GM15510 (cell line): ENCODE measurements around the gene NCF1.
"Not testable (repeated sequence)": the region's sequence is repeated elsewhere in the genome, so short reads cannot be mapped to it uniquely, and the experiment has no call there.

Experiments
- POLR2A ChIP-seq: IDR thresholded peaks from 3 replicates; pipeline ENCODE4 v1.6.1; 2011; ENCODE audit warnings: borderline replicate concordance; ENCODE audit not compliant: insufficient read length; ENCODE audit errors: extremely low read depth

The NCF1 gene

GRCh38 chr7:74773760-74774750, at the start of gene NCF1:
NCF1 (plus strand) TSS chr7:74774011; CDS start chr7:74774032, 21 bp downstream.
- not testable (repeated sequence) for TF ChIP-seq POLR2A

DNA sequence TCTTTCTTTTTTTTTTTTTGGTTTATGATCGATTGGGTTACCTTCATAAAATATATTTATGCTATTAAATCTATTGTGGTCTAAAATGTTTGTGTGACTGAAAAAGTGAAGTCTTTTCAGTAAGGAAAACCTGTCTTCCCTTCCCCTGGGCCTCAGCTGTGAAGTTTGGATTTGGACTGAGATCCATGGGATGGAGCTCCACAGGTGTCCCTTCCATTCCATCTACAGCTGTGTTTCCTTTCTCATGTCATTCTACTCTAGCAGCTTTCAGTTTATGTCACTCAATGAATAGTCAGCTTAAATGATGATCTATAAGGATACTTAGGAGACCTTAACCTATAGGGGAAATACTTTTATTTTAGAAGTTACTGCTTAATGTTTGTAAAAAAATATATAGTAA, 48.0 kb upstream of the NCF1 start:
- TF ChIP-seq POLR2A, result no peak

DNA sequence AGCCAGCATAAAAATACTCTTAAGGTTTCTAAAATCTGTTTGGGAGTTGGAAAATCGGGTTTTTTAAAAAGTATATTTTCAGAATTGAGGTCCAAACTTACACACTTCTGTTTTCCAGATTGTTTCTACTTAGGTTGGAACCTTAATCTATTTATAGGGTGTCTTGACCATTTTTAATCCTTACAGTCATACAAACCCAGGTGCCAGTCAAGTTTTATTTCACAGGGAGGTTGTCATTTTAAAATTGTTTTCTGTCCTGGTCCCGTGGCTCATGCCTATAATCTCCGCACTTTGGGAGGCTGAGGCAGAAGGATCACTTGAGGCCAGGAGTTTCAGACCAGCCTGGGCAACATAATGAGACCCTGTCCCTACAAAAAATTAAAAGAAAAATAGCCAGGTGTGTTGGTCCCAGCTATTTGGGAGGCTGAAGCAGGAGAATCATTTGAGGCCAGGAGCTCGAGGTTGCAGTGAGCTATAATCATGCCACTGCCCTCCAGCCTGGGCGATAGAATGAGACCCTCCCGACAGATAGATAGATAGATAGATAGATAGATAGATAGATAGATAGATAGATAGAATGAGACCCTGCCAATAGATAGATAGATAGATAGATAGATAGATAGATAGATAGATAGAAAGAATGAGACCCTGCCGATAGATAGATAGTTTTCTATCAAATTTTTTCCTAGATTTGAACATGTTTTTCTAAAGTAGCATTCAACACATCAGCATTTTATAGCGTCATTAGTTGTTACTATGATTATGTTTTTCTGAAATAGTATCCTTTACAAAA, 47.3 kb upstream of the NCF1 start:
- TF ChIP-seq POLR2A, result no peak
